ENCODE data around the gene VPS26A.

VPS26A gene

GRCh38 chr10:69182005-69182404, 58.0 kb downstream of the VPS26A start:
- TF ChIP-seq CTCF (IDR thresholded peaks at IDR 0.05): no peak

- TF ChIP-seq CTCF (IDR thresholded peaks at IDR 0.05): no peak
These were observed 62.5 kb downstream of the VPS26A start for GRCh38 chr10:69186524-69186923.

GRCh38 chr10:69201045-69201444, 77.1 kb downstream of the VPS26A start:
- no peak for TF ChIP-seq CTCF (IDR thresholded peaks at IDR 0.05)

GRCh38 chr10:69202332-69202731, 78.4 kb downstream of the VPS26A start:
- TF ChIP-seq CTCF (IDR thresholded peaks at IDR 0.05): no peak

- no peak for TF ChIP-seq CTCF (IDR thresholded peaks at IDR 0.05)
These were observed 84.8 kb downstream of the VPS26A start for GRCh38 chr10:69208761-69209160.

GRCh38 chr10:69209787-69210484, 86.0 kb downstream of the VPS26A start:
- no peak for TF ChIP-seq CTCF (IDR thresholded peaks at IDR 0.05)

- no peak for TF ChIP-seq CTCF (IDR thresholded peaks at IDR 0.05)
These were observed 87.1 kb downstream of the VPS26A start for GRCh38 chr10:69211104-69211503.

GRCh38 chr10:69211524-69211923, 87.5 kb downstream of the VPS26A start:
- no peak for TF ChIP-seq CTCF (IDR thresholded peaks at IDR 0.05)

Data from LNCAP (cell line).